ENCODE measurements around the gene ITIH4.

Gene ITIH4

GRCh38 chr3:52792961-52793695, 37.3 kb downstream of the ITIH4 start:
- TF ChIP-seq CTCF (IDR thresholded peaks at IDR 0.05; ENCODE audit: low read depth, low read length, poor library complexity, severe bottlenecking) (no peak), EZH2phosphoT487 (IDR thresholded peaks at IDR 0.05; ENCODE audit: borderline replicate concordance, low read length) (no peak)
- Histone ChIP-seq H3K9me3 (ENCODE audit: control insufficient read depth, insufficient read depth, low read length) (no peaks in the 10 kb centered on the region), H3K27me3 (ENCODE audit: control insufficient read depth, low read length) (no peaks in the 10 kb centered on the region), H3K4me2 (ENCODE audit: low read length) (no peak overlapping the region), H4K20me1 (ENCODE audit: control insufficient read depth, insufficient read depth, low read depth, low read length) (no peaks in the 10 kb centered on the region), H3K79me2 (ENCODE audit: control insufficient read depth, low read length) (no peaks in the 10 kb centered on the region), H3K4me3 (ENCODE audit: low read length) (no peak overlapping the region), H3F3A (ENCODE audit: control insufficient read depth, insufficient read depth) (no peaks in the 10 kb centered on the region), H3K4me1 (ENCODE audit: control insufficient read depth, low read length) (no peaks in the 10 kb centered on the region), H3K36me3 (ENCODE audit: control insufficient read depth, low read length) (no peaks in the 10 kb centered on the region), H3K9me2 (replicated peaks; ENCODE audit: control insufficient read depth, low read length) (no peaks in the 10 kb centered on the region), H3K27ac (ENCODE audit: low read depth, low read length) (no peak overlapping the region)

GRCh38 chr3:52792413-52792812, 38.1 kb downstream of the ITIH4 start:
- Histone ChIP-seq H3F3A (ENCODE audit: control insufficient read depth, insufficient read depth) (no peaks in the 10 kb centered on the region), H3K4me1 (ENCODE audit: control insufficient read depth, low read length) (no peaks in the 10 kb centered on the region)

GRCh38 chr3:52791928-52792327, 38.5 kb downstream of the ITIH4 start:
- Histone ChIP-seq H3K27ac (ENCODE audit: low read depth, low read length) (no peak overlapping the region), H3K36me3 (ENCODE audit: control insufficient read depth, low read length) (no peaks in the 10 kb centered on the region), H4K20me1 (ENCODE audit: control insufficient read depth, insufficient read depth, low read depth, low read length) (no peaks in the 10 kb centered on the region), H3K4me2 (ENCODE audit: low read length) (no peak overlapping the region), H3K79me2 (ENCODE audit: control insufficient read depth, low read length) (no peaks in the 10 kb centered on the region), H3K27me3 (ENCODE audit: control insufficient read depth, low read length) (no peaks in the 10 kb centered on the region), H3K9me3 (ENCODE audit: control insufficient read depth, insufficient read depth, low read length) (no peaks in the 10 kb centered on the region), H3F3A (ENCODE audit: control insufficient read depth, insufficient read depth) (no peaks in the 10 kb centered on the region), H3K4me3 (ENCODE audit: low read length) (no peak overlapping the region), H3K4me1 (ENCODE audit: control insufficient read depth, low read length) (no peaks in the 10 kb centered on the region), H3K9me2 (replicated peaks; ENCODE audit: control insufficient read depth, low read length) (no peaks in the 10 kb centered on the region)
- TF ChIP-seq CTCF (IDR thresholded peaks at IDR 0.05; ENCODE audit: low read depth, low read length, poor library complexity, severe bottlenecking) (no peak), EZH2phosphoT487 (IDR thresholded peaks at IDR 0.05; ENCODE audit: borderline replicate concordance, low read length) (no peak)

More at GRCh38 chr3:52792413-52792812, 38.1 kb downstream of the ITIH4 start:
- TF ChIP-seq EZH2phosphoT487 (IDR thresholded peaks at IDR 0.05; ENCODE audit: borderline replicate concordance, low read length) = no peak
- no peak for TF ChIP-seq CTCF (IDR thresholded peaks at IDR 0.05; ENCODE audit: low read depth, low read length, poor library complexity, severe bottlenecking)
- Histone ChIP-seq H4K20me1 (ENCODE audit: control insufficient read depth, insufficient read depth, low read depth, low read length) (no peaks in the 10 kb centered on the region), H3K27me3 (ENCODE audit: control insufficient read depth, low read length) (no peaks in the 10 kb centered on the region), H3K36me3 (ENCODE audit: control insufficient read depth, low read length) (no peaks in the 10 kb centered on the region), H3K79me2 (ENCODE audit: control insufficient read depth, low read length) (no peaks in the 10 kb centered on the region), H3K4me3 (ENCODE audit: low read length) (no peak overlapping the region), H3K4me2 (ENCODE audit: low read length) (no peak overlapping the region), H3K9me3 (ENCODE audit: control insufficient read depth, insufficient read depth, low read length) (no peaks in the 10 kb centered on the region), H3K27ac (ENCODE audit: low read depth, low read length) (no peak overlapping the region), H3K9me2 (replicated peaks; ENCODE audit: control insufficient read depth, low read length) (no peaks in the 10 kb centered on the region)

Data from DOHH2 (cell line).